Stimulated activated CD4-positive, alpha-beta T cell treated with anti-CD3 and anti-CD28 coated beads, Interleukin-4, amount 100 ng/mL, for 1 hour (primary cell): ENCODE measurements around the gene FAM83D.

ENCODE experiments used
- DNase-seq: peaks from one replicate; pipeline ENCODE4 v3.0.0-alpha.2; 2020

The FAM83D gene, protein sequence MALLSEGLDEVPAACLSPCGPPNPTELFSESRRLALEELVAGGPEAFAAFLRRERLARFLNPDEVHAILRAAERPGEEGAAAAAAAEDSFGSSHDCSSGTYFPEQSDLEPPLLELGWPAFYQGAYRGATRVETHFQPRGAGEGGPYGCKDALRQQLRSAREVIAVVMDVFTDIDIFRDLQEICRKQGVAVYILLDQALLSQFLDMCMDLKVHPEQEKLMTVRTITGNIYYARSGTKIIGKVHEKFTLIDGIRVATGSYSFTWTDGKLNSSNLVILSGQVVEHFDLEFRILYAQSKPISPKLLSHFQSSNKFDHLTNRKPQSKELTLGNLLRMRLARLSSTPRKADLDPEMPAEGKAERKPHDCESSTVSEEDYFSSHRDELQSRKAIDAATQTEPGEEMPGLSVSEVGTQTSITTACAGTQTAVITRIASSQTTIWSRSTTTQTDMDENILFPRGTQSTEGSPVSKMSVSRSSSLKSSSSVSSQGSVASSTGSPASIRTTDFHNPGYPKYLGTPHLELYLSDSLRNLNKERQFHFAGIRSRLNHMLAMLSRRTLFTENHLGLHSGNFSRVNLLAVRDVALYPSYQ

DNA sequence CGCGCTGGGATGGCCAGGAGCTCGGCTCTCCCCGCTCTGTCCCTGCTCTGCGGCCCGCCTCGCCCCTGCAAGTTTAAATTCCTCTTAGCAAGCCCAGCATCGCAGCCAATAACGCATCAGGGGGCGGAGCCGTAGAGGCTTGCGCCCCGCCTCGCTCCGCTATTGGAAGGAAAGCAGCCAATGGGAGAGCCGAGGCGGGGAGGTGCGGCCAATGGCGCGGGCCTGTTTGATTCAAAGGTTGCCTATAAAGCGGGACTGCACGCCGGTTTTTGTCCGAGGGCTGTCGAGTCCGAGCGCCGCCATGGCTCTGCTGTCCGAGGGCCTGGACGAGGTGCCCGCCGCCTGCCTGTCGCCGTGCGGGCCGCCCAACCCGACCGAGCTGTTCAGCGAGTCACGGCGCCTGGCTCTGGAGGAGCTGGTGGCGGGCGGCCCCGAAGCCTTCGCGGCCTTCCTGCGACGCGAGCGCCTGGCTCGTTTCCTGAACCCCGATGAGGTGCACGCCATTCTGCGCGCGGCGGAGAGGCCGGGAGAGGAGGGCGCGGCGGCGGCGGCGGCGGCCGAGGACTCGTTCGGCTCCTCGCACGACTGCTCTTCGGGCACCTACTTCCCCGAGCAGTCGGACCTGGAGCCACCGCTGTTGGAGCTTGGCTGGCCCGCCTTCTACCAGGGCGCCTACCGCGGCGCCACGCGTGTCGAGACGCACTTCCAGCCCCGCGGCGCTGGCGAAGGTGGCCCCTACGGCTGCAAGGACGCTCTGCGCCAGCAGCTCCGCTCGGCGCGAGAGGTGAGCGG lies at the start of gene FAM83D:
Gene FAM83D (plus strand): TSS at position 276 of the 792 bp plus-strand sequence. CDS start 26 bp downstream, at position 302.
- peak; percentile 93 for DNase-seq

- no peak for DNase-seq
These were observed 48.7 kb upstream of the FAM83D start for GRCh38 chr20:38877483-38877882.

DNA sequence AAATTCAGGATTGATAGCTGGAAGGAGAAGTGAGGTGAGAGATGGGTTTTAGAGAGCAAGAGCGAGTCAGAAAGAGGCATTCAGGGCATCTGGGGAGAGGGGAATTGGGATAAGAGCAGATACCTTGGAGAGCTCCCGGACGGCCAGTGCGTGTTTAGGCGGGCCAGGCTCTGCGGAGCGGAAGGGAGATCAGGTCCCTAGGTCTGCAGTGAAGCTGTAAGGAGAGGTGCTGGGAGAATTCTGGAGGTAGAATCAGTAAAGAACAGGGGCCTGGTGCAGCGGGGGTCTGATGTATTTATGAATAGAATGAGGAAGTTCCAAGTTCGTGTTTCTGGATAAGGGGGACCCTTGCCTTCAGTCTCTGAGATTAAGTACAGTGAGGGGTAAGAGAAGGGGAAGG lies 47.4 kb upstream of the FAM83D start:
- DNase-seq = no peak

DNA sequence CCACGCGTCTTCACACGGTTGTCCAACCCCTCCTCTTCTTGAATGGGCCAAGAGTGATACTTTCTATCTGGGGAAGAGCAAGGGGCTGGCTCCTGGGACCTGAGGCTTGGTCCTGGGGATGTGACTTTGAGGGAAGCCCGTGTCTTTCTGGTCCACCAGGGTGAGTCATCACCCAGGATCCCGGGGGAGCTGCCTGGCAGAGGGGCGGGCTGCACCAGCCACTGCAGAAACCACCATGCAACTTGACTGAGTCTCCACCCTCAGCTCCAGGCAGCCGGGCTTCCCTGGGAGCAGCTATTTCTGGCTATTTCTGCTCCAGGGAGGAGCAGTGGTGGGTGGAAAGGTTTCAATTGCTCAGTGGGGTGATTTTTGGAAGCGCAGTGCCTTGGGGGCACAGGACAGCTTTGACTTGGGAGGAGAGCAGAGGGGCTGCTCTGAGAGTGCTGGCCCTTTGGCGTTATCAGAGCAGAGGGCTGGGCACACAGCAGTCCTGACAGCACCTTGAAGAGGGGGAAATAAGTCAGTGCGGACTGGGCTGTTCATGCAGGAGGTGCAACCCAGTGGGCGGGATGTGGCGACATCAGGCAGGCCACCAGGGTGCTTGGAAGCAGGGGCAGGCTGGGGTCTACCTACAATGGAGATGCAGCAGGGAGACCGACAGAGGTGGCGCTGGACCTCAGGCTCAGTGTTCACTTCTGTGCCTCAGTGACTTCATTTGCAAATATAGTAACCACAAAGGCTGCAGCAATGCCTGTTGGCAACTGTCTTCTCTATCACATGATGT lies 45.1 kb upstream of the FAM83D start:
- no peak for DNase-seq

- DNase-seq = no peak
These were observed 44.3 kb upstream of the FAM83D start for GRCh38 chr20:38881806-38882440.

GRCh38 chr20:38882600-38882999 lies 43.6 kb upstream of the FAM83D start:
- DNase-seq = no peak

DNA sequence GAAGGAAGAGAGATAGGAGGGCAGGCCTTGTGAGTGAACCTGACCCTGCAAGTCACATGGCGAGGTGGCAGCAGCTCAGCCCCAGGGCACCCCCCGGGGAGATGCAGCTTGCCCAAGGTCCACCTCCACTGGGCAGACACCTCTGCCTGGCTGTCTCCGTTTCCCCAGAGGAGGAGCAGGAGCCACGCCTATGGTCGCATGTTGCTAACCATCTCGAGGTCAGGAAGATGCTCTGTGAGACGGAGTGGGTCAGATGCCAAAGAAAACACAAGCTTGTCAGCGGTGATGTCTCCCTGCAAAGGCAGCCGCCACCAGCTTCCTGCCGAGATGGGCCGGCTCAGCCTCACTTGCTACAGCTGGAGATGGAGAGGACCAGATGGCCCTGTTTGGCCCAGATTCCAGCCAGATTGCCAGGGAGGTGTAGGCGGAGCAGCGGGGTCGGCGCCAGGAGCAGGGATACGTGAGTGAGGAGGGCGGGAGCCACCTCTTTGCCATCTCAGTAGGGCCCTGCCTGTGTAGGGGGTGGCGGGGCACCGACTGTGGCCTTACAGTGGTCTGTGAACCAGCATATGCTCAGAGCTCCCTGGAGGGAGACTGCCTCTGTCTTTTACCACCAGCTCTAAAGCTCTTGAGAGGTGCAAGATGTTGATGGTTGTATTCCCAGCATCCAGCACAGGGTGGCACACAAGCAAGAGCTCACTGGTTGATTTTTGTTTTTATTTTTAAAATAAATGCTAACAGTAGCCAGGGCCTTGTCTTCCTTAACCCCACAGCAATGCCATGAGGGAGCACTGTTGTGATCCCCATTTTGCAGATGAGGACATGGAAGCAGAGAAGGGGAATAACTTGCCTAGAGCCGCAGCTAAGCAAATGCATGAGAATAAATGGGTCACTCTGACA lies 42.9 kb upstream of the FAM83D start:
- no peak for DNase-seq

DNA sequence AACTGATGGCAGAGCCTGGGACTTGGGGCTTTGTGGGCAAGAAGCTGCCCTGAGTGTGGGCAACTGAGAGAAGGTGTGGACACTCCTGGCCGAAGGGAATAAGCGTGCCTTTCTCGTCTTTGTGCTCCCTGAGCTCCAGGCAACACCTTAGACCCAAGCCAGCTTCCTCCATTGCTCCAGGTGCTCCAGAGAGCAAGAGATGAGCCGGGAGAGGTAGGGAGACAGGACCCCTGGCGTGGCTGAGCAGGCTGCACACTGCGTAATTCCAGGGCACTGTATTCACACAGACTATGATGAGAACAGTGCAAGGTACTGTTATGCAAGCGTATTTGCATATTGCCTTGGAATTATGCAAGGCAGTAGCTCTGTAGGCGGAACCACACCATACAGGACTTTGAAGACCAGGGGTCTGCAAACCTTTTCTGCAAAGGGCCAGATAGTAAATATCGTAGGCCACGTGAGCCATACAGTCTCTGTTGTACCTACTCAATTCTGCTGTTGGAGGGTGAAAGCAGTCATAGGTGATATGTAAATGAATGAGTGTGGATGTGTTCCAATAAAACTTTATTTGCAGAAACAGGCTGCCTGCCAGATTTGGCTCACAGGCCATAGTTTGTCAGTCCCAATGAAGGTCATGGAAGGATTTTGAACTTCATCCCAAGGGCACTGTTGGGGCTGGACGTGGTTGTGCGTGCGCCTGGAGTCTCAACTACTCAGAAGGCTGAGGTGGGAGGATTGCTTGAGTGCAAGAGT lies 42.1 kb upstream of the FAM83D start:
- no peak for DNase-seq

DNA sequence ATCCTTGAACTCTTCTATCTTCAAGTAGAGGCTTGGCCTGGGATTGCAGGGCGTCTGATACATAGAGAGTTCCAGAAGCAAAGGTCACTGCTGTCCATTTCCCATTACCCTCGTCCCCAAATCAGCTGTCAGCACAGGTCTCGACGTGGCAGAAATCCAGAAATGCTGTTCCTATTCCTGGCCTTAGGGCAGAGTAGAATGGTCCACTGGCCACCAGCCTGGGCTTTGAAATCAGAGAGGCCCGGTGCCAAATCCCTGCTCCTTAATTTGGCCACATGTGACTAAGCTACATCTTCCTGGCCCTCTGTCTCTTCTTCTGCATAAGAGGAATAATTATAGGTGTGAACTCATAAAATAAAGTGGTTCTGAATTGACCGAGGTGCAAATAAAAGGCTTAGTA lies 40.9 kb upstream of the FAM83D start:
- DNase-seq = no peak

- no peak for DNase-seq
These were observed 38.0 kb upstream of the FAM83D start for GRCh38 chr20:38888059-38888831.

DNA sequence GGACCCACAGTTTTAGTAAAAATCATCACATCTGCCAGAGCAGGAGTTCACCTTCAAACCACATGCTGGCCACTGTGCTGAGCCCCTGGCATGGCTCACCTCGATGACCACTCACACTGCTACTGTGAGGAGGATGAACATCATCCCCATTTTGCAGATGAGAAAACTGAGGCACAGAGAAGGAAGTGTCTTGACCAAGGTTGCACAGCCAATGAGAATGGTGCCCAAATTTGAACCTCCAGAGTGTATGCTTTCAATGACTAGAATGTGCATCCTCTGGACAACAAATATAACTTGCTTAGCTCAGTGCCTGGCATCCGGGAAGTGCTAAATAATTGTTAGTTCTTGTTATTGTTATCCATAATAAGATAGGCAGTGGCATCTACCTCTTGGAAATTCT lies 37.2 kb upstream of the FAM83D start:
- no peak for DNase-seq

DNA sequence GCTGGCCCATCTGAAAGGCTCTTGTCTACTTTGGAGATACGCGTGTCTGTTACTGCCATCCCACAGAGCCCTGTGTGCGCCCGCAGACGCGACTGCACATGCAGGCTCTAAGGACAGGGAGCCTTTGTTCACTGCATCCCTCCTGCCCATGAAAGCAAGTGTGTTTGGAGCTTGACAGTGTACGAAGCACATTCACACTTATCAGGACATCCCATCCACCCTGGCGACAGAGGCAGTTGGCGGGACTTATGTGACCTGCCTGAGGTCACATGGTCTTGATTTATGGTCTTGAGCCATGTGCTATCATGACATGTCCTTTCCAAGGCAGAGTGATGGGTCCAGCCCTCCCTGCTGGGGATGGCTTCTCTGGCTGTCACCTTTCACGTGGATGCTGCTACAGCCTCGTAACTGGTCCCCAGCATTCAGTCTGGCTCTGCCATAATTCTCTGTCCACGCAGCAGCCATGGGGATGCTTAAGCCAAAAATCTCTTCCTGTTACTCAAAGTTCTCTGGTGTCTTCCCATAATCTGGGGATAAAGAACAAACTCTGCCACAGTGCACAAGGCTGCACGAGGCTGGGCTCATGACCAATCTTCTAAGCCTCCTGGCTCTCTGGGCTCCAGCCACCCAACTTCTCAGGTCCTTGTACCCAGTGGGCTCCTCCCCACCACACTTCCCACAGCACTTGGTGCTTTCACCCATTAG lies 36.3 kb upstream of the FAM83D start:
- no peak for DNase-seq

DNA sequence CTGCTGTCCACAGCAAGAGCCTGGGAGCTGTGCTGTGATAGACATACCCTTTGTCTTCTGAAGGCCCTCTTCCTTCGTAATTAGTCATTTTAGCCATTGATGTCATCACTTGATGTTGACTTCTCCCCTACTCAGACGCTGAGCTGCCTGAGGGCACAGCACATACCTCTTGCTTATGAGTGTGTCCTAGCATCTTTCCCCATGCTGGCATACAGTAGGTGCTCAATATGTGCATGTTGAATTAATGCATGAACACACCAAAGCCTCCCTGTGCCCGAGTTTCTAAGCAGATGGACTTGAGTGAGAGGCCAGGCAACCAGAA lies 35.8 kb upstream of the FAM83D start:
- no peak for DNase-seq

GRCh38 chr20:38892091-38892981 lies 33.9 kb upstream of the FAM83D start:
- no peak for DNase-seq

GRCh38 chr20:38893056-38893564 lies 33.1 kb upstream of the FAM83D start:
- no peak for DNase-seq

DNA sequence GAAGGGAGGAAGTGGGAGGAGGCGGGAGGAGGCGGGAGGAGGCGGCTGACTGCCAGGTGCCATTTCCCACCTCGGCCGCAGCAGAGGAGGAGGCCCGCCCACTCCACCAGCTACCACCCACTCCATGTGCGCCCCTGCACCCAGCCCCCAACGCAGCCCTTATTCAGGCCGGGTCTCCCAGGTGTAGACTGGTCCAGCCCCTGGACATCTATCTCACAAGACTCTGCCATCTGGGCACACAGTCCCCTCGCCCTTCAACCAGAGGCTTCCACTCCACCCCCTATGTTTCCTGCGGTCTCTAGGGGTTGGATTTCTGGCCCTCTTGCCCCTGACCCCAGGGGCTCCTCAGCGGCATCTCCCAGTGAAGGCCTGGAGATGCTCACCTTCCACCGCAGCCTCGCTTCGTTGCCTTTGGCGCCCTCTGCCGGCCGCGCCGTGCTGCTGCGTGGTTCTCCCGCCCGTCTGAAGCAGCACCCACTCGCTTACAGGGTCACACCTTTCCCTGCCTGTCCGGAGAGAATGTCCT lies 32.6 kb upstream of the FAM83D start:
- DNase-seq = peak; percentile 83

DNA sequence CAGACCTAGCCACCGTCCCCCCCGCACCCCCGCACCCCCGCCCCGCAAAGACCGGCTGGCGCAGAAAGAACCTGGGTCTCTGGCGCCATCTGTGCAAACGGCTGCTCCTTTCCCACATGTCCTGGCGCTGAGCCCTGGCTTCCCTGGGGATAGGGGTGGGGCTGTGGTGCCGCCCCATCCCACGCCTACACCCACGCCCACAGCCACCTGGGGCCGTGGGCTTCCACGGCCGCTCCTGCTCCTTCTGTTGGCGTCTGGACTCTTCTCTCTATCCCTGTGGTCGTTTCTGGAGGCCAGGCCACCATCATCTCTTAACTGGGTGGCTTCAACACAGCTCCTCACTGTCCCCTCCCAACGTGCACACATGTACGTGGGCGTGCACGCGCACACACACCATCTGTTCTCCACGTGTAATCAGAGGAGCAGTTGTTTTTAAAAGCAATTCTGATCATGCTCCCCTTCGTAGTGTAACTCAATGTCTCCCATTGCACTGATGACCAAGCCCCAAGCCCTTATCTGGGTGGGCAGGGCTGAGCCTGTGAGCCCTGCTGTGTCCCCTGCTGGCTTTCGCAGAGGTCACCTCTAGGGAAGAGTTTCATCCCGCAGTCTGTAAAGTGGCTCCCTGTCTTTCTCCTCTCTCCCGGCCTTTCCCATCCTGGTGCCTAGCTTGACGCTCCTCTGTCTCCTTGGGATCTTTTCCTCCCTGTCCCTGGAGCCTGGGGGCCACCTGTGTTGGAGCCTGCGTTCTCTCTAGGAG lies 31.9 kb upstream of the FAM83D start:
- DNase-seq = no peak
